ENCODE data around the gene ZSCAN23.

GRCh38 chr6:28423546-28423945 lies 19.7 kb downstream of the ZSCAN23 start:
- TF ChIP-seq TAF1 (IDR thresholded peaks at IDR 0.05; ENCODE audit: low read depth, low read length) (no peak), POLR2A (IDR thresholded peaks at IDR 0.05; ENCODE audit: low read depth, low read length) (no peak), POLR2AphosphoS5 (IDR thresholded peaks at IDR 0.05; ENCODE audit: low read depth, low read length) (no peak), SPI1 (IDR thresholded peaks at IDR 0.05; ENCODE audit: low read depth, low read length) (no peak)
